Small intestine (tissue), 7 donors: ENCODE data around the gene ANKRD65. TPM values are rescaled to one million over a fixed set of nuclear protein-coding genes. Genes with fewer than 3 reads are reported as not detected.

Source experiments
- DNase-seq, 2 donors: peaks; one replicate each; pipeline versions ENCODE4 v3.0.0 to v3.0.0-alpha.2; 2013
- FAIRE-seq: peaks from 2 replicates; lab custom pipeline; 2012; peaks lifted over from hg19 to GRCh38; lab: Jason Lieb, UNC
- H3K27ac ChIP-seq, 3 donors: one replicate each; pipeline ENCODE4 v1.5.1; 2013; ENCODE audit warnings: low read length in 2 of 3, mild to moderate bottlenecking in 2 of 3, control low read depth in 1 of 3, inconsistent platforms in 1 of 3, low read depth in 1 of 3, moderate library complexity in 1 of 3
- H3K27me3 ChIP-seq, 3 donors: one replicate each; pipeline ENCODE4 v1.6.1; 2013; ENCODE audit warnings: low read length in 3 of 3, inconsistent platforms in 1 of 3; ENCODE audit not compliant: control insufficient read depth in 3 of 3, insufficient read depth in 3 of 3
- H3K36me3 ChIP-seq, 3 donors: one replicate each; pipeline ENCODE4 v1.6.1; 2013; ENCODE audit warnings: low read length in 3 of 3, inconsistent platforms in 1 of 3, low read depth in 1 of 3, mild to moderate bottlenecking in 1 of 3, moderate library complexity in 1 of 3; ENCODE audit not compliant: control insufficient read depth in 3 of 3, insufficient read depth in 2 of 3
- H3K4me1 ChIP-seq, 3 donors: one replicate each; pipeline ENCODE4 v1.6.1; 2013; ENCODE audit warnings: low read length in 2 of 3, inconsistent platforms in 1 of 3, low read depth in 1 of 3, mild to moderate bottlenecking in 1 of 3, moderate library complexity in 1 of 3; ENCODE audit not compliant: control insufficient read depth in 3 of 3, insufficient read depth in 2 of 3
- H3K4me3 ChIP-seq, 3 donors: one replicate each; pipeline ENCODE4 v1.5.1; 2013; ENCODE audit warnings: low read length in 3 of 3, control low read depth in 1 of 3, inconsistent platforms in 1 of 3, low read depth in 1 of 3, mild to moderate bottlenecking in 1 of 3, moderate library complexity in 1 of 3
- H3K9me3 ChIP-seq, 2 donors: one replicate each; pipeline ENCODE4 v1.6.1; 2013; ENCODE audit warnings: low read depth in 1 of 2, low read length in 1 of 2; ENCODE audit not compliant: control insufficient read depth in 2 of 2, insufficient read depth in 1 of 2
- WGBS, 3 donors: extraction: QIAGEN DNeasy Blood & Tissue Kit; methylation state at CpG; one replicate each; pipeline ENCODE4 v1.1.7; 2013; 5-methylcytosine and 5-hydroxymethylcytosine counted together
- polyA plus RNA-seq, 4 donors: library from polyadenylated mRNA; stranded (reverse) in 3 of 4; unstranded in 1 of 4; fragments of 200-250 nt in 3 of 4; fragments of 120-200 nt in 1 of 4; gene quantifications; one replicate each; pipeline versions ENCODE4 v1.2.1 to v1.2.3, GENCODE V29; 2013
- donor health status: healthy with polysubstance abuse.
- donor health status: control.
- donor health status: control.
- donor health status: Bipolar disorder and iron deficiency.
- donor health status: healthy.

The ANKRD65 gene
- polyA plus RNA-seq, 4 donors, result 1.1 to 1.7 (median 1.5) TPM

DNA sequence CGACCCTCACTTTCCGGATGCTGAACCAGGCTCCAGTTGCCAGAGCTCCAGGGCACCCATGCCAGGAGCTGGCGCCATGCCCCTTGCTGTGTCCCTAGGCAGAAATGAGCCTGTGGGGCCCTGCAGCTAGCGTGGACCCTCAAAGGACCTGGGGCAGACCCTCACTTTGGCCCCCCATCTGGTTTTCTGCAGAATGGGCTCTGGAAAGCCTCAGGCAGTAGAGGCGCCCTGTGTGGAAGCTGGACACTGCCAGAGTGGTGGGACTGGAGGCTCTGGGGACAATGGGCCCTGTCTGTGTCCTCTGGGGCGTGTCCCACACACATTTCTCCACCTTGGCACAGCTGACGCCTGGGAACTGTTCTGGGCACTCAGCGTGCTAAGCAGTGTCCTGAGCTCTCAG is 39.8 kb downstream of the ANKRD65 start:
- no peak overlapping the region for H3K4me3 ChIP-seq
- DNase-seq (no peak), FAIRE-seq (no peak)
- no peaks in the 10 kb centered on the region for H3K9me3 ChIP-seq
- H3K27ac ChIP-seq, result no peak overlapping the region
- H3K27me3 ChIP-seq, result no peaks in the 10 kb centered on the region
- H3K36me3 ChIP-seq, result peaks cover 5 to 57% (median 5%) of the 10 kb centered on the region in 3 donors
- 75 to 81% (median 75%) methylated on average over 8 of the region's 8 CpGs for WGBS, 3 donors
- no peaks in the 10 kb centered on the region for H3K4me1 ChIP-seq

DNA sequence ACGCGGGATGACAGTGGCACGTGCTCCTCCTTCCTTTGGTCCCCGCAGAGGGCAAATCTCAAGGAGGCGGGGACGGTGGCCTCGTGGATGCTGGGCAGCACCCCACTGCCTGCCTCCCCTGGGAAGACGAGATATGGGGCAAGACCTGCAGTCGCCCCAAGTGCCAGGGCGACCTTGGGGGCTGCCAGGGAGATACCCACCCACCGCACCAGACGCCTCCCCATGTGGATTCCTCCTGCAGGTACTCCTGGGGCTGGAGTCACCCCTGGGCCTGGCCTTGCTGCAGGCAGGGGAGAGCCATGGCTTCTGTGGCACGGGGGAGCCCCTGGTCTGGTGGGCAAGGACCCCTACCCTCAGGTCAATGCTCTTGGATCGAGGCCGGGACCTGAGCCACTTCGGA is 40.2 kb downstream of the ANKRD65 start:
- Histone ChIP-seq H3K4me3 (no peak overlapping the region), H3K36me3 (peaks cover under 1 to 57% (median under 1%) of the 10 kb centered on the region in 3 donors), H3K4me1 (peaks cover 0 to 3% (median 2%) of the 10 kb centered on the region in 3 donors), H3K9me3 (no peaks in the 10 kb centered on the region), H3K27ac (no peak overlapping the region), H3K27me3 (no peaks in the 10 kb centered on the region)
- no peak for FAIRE-seq
- WGBS, 3 donors, result 89 to 95% (median 92%) methylated on average over 11 to 16 of the region's 16 CpGs
- no peak for DNase-seq

DNA sequence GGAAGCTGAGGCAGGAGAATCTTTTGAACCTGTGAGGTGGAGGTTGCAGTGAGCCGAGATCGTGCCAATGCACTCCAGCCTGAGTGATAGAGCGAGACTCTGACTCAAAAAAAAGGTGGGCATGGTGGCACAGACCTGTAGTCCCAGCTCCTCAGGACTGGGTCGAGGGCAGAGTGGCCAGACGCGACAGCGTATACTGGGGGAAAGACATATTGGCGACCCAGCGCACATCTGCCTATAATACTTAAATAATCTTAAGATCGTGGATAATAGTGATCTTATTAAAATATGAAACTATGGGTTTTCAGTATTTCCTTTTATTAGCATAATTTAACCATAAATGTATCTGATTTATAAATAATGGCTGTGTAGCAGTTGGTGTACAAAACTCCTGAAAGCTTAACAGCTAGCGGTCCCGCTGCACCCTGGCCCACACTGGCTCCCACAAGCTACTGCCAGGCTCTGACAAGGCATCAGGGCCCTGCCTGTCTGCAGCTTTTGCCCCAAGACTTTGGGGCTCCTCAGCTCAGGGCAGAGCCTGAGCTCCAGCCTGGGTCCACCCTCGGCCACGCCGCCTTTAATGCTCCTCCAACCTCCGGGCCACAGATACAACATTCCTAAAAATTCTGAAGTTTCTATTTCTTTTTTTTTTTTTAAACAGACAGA is 43.4 kb downstream of the ANKRD65 start:
- Histone ChIP-seq H3K27me3 (no peaks in the 10 kb centered on the region), H3K36me3 (peaks cover 0 to 54% (median 3%) of the 10 kb centered on the region in 3 donors), H3K4me1 (peaks cover 0 to 19% (median 5%) of the 10 kb centered on the region in 3 donors), H3K9me3 (no peaks in the 10 kb centered on the region), H3K4me3 (no peak overlapping the region), H3K27ac (no peak overlapping the region)
- FAIRE-seq (no peak), DNase-seq (no peak)
- 96% methylated on average over 16 of the region's 16 CpGs for WGBS, 3 donors

DNA sequence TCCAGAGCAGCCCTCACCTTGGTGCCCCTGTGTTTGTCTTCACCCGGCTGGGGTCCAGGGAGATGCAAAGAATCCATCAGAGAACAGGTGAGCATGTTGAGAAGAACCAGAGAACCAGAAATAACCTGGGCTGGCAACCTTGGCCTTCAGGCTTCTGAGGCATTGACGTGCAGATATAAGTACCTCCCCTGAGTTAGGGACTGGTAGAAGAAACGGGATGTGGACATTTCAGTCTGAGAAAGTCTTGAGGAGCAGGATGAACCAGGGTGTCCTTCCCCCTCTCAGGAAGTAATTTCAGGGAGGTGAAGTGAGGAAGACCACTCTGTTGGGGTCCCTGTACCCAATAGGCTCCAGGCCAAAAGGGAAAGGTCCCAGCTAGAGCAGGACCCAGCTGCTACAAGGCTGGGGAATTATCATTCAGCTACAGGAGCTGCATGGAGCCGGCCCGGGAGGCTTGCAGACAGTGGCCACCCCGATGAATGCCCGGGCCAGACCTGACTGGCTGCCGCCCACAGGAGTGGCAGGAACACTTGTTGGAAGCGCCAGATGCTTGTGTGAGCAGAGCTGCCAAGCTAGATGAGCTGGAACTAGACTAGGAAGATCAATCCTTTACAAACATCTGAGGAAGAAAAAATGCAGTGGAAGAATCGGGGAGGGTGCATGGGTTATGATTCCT is 44.4 kb downstream of the ANKRD65 start:
- peaks cover 0 to 28% (median 5%) of the 10 kb centered on the region in 3 donors for H3K4me1 ChIP-seq
- DNase-seq (no peak), FAIRE-seq (no peak)
- WGBS, 3 donors, result 91 to 94% (median 93%) methylated on average over 10 of the region's 10 CpGs
- no peaks in the 10 kb centered on the region for H3K27me3 ChIP-seq
- H3K9me3 ChIP-seq, result no peaks in the 10 kb centered on the region
- no peak overlapping the region for H3K4me3 ChIP-seq
- peaks cover 0 to 56% (median 3%) of the 10 kb centered on the region in 3 donors for H3K36me3 ChIP-seq
- H3K27ac ChIP-seq, result no peak overlapping the region

DNA sequence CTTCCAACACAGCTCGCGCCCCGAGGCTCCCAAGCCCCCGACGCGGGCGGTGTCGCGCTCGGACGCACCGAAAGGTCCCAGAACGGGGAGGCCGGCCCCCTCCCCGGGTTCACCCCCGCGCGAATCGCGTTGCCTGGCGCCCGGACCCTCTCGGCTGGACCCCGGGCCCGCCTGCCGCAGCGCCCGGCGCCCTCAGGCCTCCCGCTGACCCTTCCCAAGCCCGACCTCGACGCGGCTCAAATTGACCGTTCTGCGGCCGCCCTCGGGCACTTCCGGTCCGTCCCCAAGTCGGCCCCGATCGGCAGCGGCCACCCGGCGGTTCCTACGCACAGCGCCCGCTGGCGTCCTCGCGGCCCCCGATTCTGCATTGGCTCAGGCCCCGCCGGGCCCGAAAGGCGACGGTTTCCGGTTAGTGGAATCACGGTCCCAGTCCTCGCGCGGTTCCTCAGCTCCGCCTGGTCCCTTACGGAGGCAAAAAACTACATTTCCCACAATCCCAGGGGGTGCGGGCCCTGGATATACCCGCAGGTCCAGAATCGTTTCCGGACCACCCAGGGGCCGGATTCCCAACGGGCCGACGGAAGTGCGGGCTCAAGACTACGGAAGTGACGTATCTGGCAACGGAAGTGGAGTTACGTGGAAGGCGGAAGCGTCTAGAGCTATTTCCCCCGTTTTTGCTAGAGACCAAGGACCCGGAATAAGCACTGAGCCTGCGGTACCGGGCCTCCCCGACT is 46.0 kb downstream of the ANKRD65 start, which contains the start of gene AURKAIP1:
Gene AURKAIP1, minus strand, starts transcription at position 279 of the 734 bp plus-strand sequence. CDS start 451 bp downstream, outside the sequence.
- no peaks in the 10 kb centered on the region for H3K27me3 ChIP-seq
- H3K9me3 ChIP-seq, result no peaks in the 10 kb centered on the region
- DNase-seq (peak; percentile 100), FAIRE-seq (peak; percentile 19)
- H3K36me3 ChIP-seq, result peaks cover 0 to 50% (median 3%) of the 10 kb centered on the region in 3 donors
- WGBS, 3 donors, result 0 to 1% (median 0%) methylated on average over 62 to 85 of the region's 85 CpGs
- peak within 1 kb of the TSS; percentile 78 to 95 (median 87) for H3K27ac ChIP-seq
- H3K4me1 ChIP-seq, result peaks cover 0 to 32% (median 5%) of the 10 kb centered on the region in 3 donors
- peak within 1 kb of the TSS; percentile 90 to 99 (median 96) for H3K4me3 ChIP-seq

DNA sequence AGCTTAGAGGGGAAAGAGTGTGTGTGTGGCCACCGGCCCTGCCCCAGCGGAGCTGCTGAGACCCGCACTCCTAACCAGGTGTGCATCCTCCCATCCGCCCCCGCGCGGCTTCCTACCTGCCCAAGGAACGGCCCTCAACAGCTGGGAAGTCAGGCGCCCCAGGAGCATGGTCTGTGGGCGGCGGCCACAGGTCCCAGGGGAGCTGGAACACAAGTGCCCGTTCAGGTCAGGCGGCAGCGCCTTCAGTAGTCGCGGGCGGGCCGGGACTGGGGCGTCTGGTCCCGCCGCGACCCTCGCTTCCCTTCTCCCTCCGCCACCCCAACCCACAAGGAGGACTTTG is 46.5 kb downstream of the ANKRD65 start:
- H3K4me3 ChIP-seq, result peak overlapping the region; percentile 90 to 99 (median 96)
- peaks cover 0 to 50% (median 3%) of the 10 kb centered on the region in 3 donors for H3K36me3 ChIP-seq
- H3K27me3 ChIP-seq, result no peaks in the 10 kb centered on the region
- H3K27ac ChIP-seq, result peak overlapping the region; percentile 78 to 95 (median 87)
- no peaks in the 10 kb centered on the region for H3K9me3 ChIP-seq
- no peak for FAIRE-seq
- peak in 1 of 2 donors; percentile 16 for DNase-seq
- H3K4me1 ChIP-seq, result peaks cover 0 to 32% (median 5%) of the 10 kb centered on the region in 3 donors
- WGBS, 3 donors, result 0 to 1% (median 0%) methylated on average over 19 to 24 of the region's 24 CpGs

DNA sequence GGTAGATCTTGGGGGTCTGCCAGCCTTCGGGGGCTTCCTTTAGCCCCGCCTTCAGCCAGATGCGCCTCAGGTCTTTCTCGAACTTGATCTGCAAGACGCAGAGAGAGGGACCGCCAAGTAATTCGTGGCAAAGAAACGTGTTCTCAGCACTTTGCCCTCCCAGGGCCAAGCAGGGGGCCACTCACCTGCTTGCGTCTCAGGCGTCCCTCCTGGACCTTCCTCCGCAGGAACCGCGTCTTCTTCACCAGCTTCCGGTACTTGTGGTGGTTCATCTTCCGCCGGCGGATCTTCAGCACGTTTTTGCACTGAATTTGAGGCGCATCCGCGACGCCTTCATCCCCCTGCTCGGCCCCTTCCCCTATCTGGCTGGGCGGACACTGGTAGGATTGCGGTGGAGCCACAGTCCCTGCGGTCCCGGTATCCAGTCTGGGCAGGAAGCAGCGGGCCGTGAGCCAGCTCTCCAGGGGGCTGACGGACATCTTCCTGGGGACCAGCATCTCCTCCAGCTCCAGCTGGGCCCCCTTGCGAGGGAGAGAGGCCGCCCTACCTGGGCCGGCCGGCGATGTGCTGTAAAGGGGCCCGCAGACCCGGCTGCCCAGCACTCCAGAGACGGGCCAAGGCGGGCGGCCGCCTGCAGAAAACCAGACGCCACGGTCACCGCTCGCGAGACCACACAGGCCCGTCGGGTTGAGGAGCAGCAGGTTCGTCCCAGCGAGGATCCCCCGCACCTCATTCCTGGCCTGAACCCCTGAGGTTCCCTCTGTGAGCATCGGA is 47.1 kb downstream of the ANKRD65 start:
- FAIRE-seq, result no peak
- Histone ChIP-seq H3K27me3 (no peaks in the 10 kb centered on the region), H3K36me3 (peaks cover 0 to 48% (median 3%) of the 10 kb centered on the region in 3 donors), H3K27ac (peak overlapping the region; percentile 78 to 95 (median 87)), H3K4me1 (peaks cover 0 to 32% (median 5%) of the 10 kb centered on the region in 3 donors), H3K9me3 (no peaks in the 10 kb centered on the region), H3K4me3 (peak overlapping the region; percentile 90 to 99 (median 96))
- DNase-seq, result no peak
- 49 to 51% (median 51%) methylated on average over 50 to 52 of the region's 52 CpGs for WGBS, 3 donors
